Activated CD4-positive, alpha-beta T cell treated with anti-CD3 and anti-CD28 coated beads, Interleukin-2, amount 50 U/mL, for 24 hours (primary cell): Measurements from ENCODE around the gene RNF14.
A peak's percentile ranks its signal among the peaks of the same experiment; 100 is the strongest.
"Not testable (repeated sequence)": the region's sequence is repeated elsewhere in the genome, so short reads cannot be mapped to it uniquely, and the experiment has no call there.

Experiments
- DNase-seq, 2 donors: peaks; one replicate each; pipeline ENCODE4 v3.0.0-alpha.2; 2020; ENCODE audit warnings: low read depth in 1 of 2, low spot score in 1 of 2

The RNF14 gene

GRCh38 chr5:142013734-142014521 lies 45.0 kb downstream of the RNF14 start:
- no peak for DNase-seq

- DNase-seq, result peak; percentile 39 to 76
These were observed 46.1 kb downstream of the RNF14 start for GRCh38 chr5:142014911-142015584.

GRCh38 chr5:142015781-142016533 lies 47.1 kb downstream of the RNF14 start:
- peak; percentile 33 to 62 for DNase-seq

DNA sequence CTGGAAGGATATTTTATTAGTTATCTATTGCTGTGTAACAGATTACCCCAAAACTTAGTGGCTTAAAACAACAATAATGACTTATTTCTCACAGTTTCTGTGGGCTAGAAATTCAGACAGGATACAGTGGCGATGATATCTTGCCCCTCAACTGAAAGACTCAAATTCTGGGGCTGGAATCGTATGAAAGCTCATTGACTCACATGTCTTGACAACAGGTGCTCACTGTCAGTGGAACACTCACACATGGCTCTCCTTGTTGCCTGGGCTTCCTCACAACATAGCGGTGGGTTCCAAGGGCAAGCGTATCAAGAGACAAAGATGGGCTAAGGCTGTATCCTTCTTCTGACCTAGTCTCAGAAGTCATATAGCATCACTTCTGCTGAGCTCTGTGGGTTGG lies 47.7 kb downstream of the RNF14 start:
- peak in 1 of 2 donors; percentile 63 for DNase-seq

GRCh38 chr5:142017832-142018427 lies 49.0 kb downstream of the RNF14 start:
- no peak for DNase-seq

- DNase-seq, result no peak
These were observed 51.3 kb downstream of the RNF14 start for GRCh38 chr5:142020122-142020659.

DNA sequence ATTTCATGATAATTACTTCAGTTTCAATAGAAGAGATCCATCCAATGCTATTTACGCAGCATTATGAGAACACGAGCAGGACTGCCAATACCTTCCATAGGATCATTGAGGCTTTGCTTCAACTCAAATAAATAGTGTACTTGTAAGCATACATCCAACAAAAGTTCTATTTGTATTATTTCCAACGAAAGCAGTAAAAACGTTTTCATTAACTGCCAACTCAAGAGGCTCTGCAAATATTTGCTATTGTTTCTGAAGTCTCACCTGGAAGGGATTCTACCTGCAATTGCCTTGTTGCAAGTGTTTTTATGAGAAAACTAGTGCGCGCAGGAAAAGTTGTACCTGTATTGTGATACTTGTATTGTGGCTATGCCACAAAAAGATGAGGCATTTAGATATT lies 54.9 kb downstream of the RNF14 start:
- DNase-seq, result no peak

GRCh38 chr5:142024771-142025304 lies 55.9 kb downstream of the RNF14 start:
- peak; percentile 64 to 78 for DNase-seq

DNA sequence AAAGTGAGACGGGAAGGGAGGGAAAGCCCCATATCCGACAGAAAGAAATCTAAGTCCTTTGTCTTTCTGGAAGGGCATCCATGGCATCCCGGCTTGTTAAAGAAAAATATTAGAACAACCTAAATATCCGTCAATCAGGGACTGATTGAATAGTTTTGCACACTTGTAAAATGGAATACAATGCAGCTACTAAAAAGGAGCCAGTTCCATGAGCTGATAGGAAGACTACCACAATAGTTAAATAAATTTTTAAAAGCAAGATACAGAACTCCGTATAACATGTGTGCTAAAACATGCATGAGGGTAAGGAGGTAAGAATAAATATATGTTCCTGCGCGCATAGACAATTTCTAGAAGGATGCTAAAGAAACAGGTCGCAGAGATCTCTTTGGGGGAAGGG lies 56.7 kb downstream of the RNF14 start:
- no peak for DNase-seq

DNA sequence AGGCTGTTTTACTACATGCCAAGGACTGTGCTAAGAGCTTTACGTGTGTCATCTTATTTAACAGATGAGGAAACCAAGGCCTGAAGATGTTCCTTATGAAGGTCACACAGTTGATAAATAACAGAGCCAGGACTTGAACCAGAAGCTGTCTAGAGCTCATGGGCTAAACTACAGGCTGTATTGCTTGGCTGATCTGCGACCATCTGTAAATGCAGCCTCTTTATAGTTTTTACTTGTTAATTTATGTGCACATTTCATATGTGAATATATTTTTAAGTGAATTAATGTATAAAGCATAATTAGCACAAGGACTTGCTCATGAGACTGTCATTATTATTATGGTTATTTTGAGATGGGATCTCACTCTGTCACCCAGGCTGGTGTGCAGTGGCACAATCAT lies 63.2 kb downstream of the RNF14 start:
- no peak for DNase-seq

DNA sequence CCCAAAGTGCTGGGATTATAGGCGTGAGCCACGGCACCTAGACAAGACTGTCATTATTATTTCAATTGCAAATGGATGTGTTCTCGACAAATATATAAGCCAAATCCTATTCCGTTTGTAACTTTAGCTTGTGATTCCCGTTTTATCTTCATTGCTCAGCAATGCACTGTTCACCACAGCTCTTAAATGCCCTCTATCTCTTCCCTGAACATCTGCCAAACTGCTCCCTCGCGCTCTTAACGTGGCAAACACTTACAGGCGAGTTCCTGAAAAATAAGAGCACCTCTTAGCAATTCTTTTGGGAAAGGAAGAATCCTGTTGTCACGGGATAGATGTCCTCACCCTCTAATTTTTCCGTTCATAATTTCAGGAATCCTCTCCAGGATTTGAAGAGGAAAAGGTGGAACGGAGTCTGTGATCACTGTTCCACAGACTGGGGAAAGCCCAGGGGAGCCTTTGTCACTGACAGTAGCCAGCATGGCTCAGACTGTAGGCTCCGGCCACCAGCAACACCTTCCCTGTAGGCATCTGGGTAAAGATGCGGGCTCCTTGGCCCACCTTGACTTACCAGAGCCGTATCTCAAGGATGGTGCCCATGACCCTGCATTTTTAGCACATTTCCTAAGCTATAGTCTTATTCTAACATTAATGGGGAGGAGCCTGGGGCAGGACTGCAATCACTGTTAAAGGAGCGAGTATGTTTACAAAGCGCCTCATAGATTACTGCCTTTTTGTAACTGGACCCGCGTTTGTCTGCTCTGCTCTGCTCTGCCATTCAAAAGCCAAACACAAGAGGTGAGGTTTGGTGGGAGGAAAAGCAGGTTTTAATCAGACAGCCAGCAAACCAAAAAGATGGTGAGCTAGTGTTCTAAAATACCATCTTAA lies 64.1 kb downstream of the RNF14 start:
- DNase-seq, result no peak

GRCh38 chr5:142033632-142034567 lies 65.0 kb downstream of the RNF14 start:
- DNase-seq, result not testable (repeated sequence)

- DNase-seq, result no peak
These were observed 66.1 kb downstream of the RNF14 start for GRCh38 chr5:142034994-142035393.

DNA sequence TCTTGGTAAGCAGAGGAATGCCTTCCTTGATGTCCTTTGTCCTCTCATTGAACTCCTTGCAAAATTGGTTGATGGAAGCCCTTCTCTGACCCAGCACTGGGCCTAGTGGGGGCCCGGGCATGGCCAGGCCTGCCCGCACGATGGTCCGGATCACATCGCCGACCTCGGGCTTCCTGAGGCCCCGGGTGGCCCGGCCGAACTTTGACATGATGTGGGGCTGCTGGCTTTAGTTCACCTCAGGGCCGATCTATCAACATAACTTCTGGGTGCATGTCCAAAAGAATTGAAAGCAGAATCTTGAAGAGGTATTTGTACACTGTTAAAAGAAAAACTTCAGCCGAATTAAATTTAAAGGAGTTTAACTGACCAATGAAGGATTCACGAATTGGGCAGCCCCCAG lies 68.0 kb downstream of the RNF14 start:
- no peak for DNase-seq

DNA sequence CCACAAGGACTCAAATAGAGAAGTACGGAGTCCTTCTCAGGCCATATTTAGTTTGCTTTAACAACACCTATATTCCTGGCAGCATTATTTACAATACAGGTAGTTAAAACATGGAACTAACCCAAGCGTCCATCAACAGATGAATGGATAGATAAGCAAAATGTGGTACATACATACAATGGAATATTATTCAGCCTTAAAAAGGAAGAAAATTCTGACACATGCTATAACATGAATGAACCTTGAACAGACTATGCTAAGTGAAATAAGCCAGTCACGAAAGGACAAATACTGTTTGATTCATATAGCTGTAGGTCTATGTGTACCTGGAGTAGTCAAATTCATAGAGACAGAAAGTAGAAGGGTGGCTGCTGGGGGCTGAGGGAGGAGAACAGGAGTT lies 68.7 kb downstream of the RNF14 start:
- DNase-seq, result not testable (repeated sequence)

- DNase-seq, result no peak
These were observed 69.8 kb downstream of the RNF14 start for GRCh38 chr5:142038735-142039134.
